GM12874 (cell line): Measurements from ENCODE around the gene SAA4.

Experiments used
- TF ChIP-seq, protein P1 (sequence below): IDR thresholded peaks from 2 replicates; pipeline ENCODE4 v1.5.1; 2011; ENCODE audit warnings: low read depth, mild to moderate bottlenecking, control low read depth, low read length, moderate library complexity; ENCODE audit not compliant: insufficient read depth

The SAA4 gene

GRCh38 chr11:18233912-18234311 is 2.7 kb downstream of the SAA4 start:
- TF ChIP-seq, protein P1, sequence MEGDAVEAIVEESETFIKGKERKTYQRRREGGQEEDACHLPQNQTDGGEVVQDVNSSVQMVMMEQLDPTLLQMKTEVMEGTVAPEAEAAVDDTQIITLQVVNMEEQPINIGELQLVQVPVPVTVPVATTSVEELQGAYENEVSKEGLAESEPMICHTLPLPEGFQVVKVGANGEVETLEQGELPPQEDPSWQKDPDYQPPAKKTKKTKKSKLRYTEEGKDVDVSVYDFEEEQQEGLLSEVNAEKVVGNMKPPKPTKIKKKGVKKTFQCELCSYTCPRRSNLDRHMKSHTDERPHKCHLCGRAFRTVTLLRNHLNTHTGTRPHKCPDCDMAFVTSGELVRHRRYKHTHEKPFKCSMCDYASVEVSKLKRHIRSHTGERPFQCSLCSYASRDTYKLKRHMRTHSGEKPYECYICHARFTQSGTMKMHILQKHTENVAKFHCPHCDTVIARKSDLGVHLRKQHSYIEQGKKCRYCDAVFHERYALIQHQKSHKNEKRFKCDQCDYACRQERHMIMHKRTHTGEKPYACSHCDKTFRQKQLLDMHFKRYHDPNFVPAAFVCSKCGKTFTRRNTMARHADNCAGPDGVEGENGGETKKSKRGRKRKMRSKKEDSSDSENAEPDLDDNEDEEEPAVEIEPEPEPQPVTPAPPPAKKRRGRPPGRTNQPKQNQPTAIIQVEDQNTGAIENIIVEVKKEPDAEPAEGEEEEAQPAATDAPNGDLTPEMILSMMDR = no peak

GRCh38 chr11:18230859-18231258 is 5.7 kb downstream of the SAA4 start:
- TF ChIP-seq, protein P1 = no peak

GRCh38 chr11:18229501-18229900 is 7.1 kb downstream of the SAA4 start:
- TF ChIP-seq, protein P1 = no peak

GRCh38 chr11:18225913-18226312 is 10.7 kb downstream of the SAA4 start:
- TF ChIP-seq, protein P1 = no peak

- TF ChIP-seq, protein P1 = no peak
These were observed 12.8 kb downstream of the SAA4 start for GRCh38 chr11:18223591-18224387.

GRCh38 chr11:18222814-18223421 is 13.7 kb downstream of the SAA4 start:
- TF ChIP-seq, protein P1 = no peak

DNA sequence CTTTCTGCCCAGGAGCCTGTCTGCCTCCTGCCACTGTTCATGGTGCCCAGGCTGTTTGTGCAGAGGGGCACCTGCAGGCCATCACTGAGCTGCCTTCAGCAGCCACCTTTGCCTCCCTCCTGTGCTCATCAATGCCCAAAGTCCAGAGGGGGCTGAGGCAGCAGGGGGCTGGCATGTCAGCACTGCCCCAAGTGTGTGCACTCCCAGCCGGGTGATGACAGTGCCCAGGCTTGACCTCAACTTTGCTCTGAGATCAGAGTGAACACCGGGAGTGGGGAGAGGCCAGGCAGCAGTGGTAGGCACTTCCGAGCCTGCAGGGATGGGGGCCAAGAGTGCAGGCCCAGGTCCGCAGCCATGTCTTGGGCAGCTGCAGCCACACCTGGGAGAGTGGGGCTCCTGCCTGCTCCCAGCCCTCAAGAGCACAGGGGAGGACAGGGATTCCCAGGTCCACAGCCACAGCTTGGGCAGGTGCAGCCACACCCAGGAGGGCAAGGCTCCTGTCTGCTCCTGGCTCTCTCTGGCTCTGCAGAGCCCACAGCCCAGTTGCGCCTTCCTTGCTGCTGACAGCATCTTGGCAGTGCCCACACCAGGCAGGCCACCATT is 15.2 kb downstream of the SAA4 start:
- TF ChIP-seq, protein P1 = no peak
